HepG2 (cell line): ENCODE data around the gene SNAPC4. TPM values are rescaled to one million over a fixed set of nuclear protein-coding genes. Genes with fewer than 3 reads are reported as not detected.

Experiments used
- CHD4 ChIP-seq: fragments of 200-600 bp; sonication (generic); IDR thresholded peaks from 2 replicates; pipeline ENCODE4 v1.7.0; 2017; ENCODE audit warnings: mild to moderate bottlenecking, low read length, borderline replicate concordance
- DNMT3B ChIP-seq: conservative IDR thresholded peaks from 2 replicates; pipeline ENCODE4 v1.6.1; 2016; ENCODE audit warnings: missing biosample characterization, control low read depth
- HOMEZ ChIP-seq: IDR thresholded peaks from 2 replicates; pipeline ENCODE4 v1.6.1; 2016; ENCODE audit warnings: low read depth
- KDM6A ChIP-seq: IDR thresholded peaks from 2 replicates; pipeline ENCODE4 v1.6.1; 2016; ENCODE audit warnings: low read depth
- MTF1 ChIP-seq: sonication (generic); formaldehyde crosslinking; IDR thresholded peaks from 2 replicates; pipeline ENCODE4 v1.5.0; 2020; ENCODE audit warnings: missing genetic modification reagents
- MXD1 ChIP-seq: sonication (generic); formaldehyde crosslinking; IDR thresholded peaks from 2 replicates; pipeline ENCODE4 v1.4.0; 2020; ENCODE audit warnings: mild to moderate bottlenecking, missing genetic modification reagents
- PRDM10 ChIP-seq: sonication (generic); formaldehyde crosslinking; IDR thresholded peaks from 2 replicates; pipeline ENCODE4 v1.4.0; 2020; ENCODE audit warnings: low read depth, missing genetic modification reagents
- PREB ChIP-seq: sonication (generic); formaldehyde crosslinking; IDR thresholded peaks from 2 replicates; pipeline ENCODE4 v1.4.0; 2020; ENCODE audit warnings: missing genetic modification reagents
- SNAI1 ChIP-seq: sonication (generic); formaldehyde crosslinking; IDR thresholded peaks from 2 replicates; pipeline ENCODE4 v1.5.0; 2020; ENCODE audit warnings: mild to moderate bottlenecking, missing genetic modification reagents, borderline replicate concordance
- ZBTB43 ChIP-seq: sonication (generic); formaldehyde crosslinking; conservative IDR thresholded peaks from 2 replicates; pipeline ENCODE4 v1.4.0; 2020; ENCODE audit warnings: missing genetic modification reagents
- ZNF276 ChIP-seq: sonication (generic); formaldehyde crosslinking; IDR thresholded peaks from 2 replicates; pipeline ENCODE4 v1.4.0; 2020; ENCODE audit warnings: mild to moderate bottlenecking, low read depth, missing genetic modification reagents
- ZNF512B ChIP-seq: sonication (generic); formaldehyde crosslinking; IDR thresholded peaks from 2 replicates; pipeline ENCODE4 v1.5.1; 2020; ENCODE audit warnings: missing genetic modification reagents, mild to moderate bottlenecking, borderline replicate concordance
- ZNF607 ChIP-seq: sonication (generic); formaldehyde crosslinking; IDR thresholded peaks from 2 replicates; pipeline ENCODE4 v1.5.1; 2020; ENCODE audit warnings: missing genetic modification reagents, mild to moderate bottlenecking, borderline replicate concordance
- ZNF674 ChIP-seq: sonication (generic); formaldehyde crosslinking; IDR thresholded peaks from 2 replicates; pipeline ENCODE4 v1.5.0; 2020; ENCODE audit warnings: low read depth, mild to moderate bottlenecking, missing genetic modification reagents
- ZSCAN22 ChIP-seq: sonication (generic); formaldehyde crosslinking; IDR thresholded peaks from 2 replicates; pipeline ENCODE4 v1.4.0; 2020; ENCODE audit warnings: mild to moderate bottlenecking, missing genetic modification reagents
- polyA plus RNA-seq, 8 experiments: library from polyadenylated mRNA; depleted of rRNA in 3 of 8; stranded (reverse) in 7 of 8; unstranded in 1 of 8; fragments of >200 nt; fragmentation: Illumina TruSeq in 4 of 8; extraction: Trizol in 4 of 8; gene quantifications; 2 replicates each; pipeline versions ENCODE4 v1.2.1 to v1.2.3, GENCODE V29; 2011 to 2016; ENCODE audit warnings: low read depth in 4 of 8, missing spikeins in 1 of 8, mixed read lengths in 1 of 8; ENCODE audit not compliant: insufficient read depth in 1 of 8
- total RNA-seq, 5 experiments: library from RNA; depleted of rRNA; stranded (reverse); fragments of >200 nt; fragmentation: Illumina TruSeq; extraction: Trizol; gene quantifications; 2 replicates each; pipeline ENCODE4 v1.2.3, GENCODE V29; 2016; ENCODE audit warnings: low read depth in 1 of 5

The SNAPC4 gene
- total and polyA plus RNA-seq, 2 of the 13 experiments (the other 11 are each of a cell fraction or from before 2014, with no cell fraction given) = 2.0 to 6.0 TPM

- no peak for TF ChIP-seq ZNF674
- no peak for TF ChIP-seq PREB
- TF ChIP-seq MTF1 = no peak
- TF ChIP-seq ZSCAN22 (CRISPR knock-in tag) = no peak
- peak; percentile 51 for TF ChIP-seq MXD1 (CRISPR knock-in tag)
- TF ChIP-seq SNAI1 (CRISPR knock-in tag) = peak; percentile 38; the same call in 1 of the 2 replicates
- TF ChIP-seq ZNF607 (CRISPR knock-in tag) = no peak; the same call in 1 of the 2 replicates
- TF ChIP-seq ZBTB43 (CRISPR knock-in tag) = no peak
- TF ChIP-seq HOMEZ (CRISPR knock-in tag) = no peak
- TF ChIP-seq KDM6A (CRISPR knock-in tag) = no peak
- TF ChIP-seq ZNF276 (CRISPR knock-in tag) = no peak
- no peak for TF ChIP-seq CHD4
- TF ChIP-seq PRDM10 (CRISPR knock-in tag) = no peak
- TF ChIP-seq DNMT3B (CRISPR knock-in tag) = no peak; the same call in 1 of the 2 replicates
- no peak for TF ChIP-seq ZNF512B (CRISPR knock-in tag)
Measured at GRCh38 chr9:136410500-136411287, 10.7 kb upstream of the SNAPC4 start, which contains the start of the genes ENTR1 and PMPCA (continued).
